Activated CD4-positive, alpha-beta T cell treated with anti-CD3 and anti-CD28 coated beads, Interleukin-2, amount 50 U/mL, for 4 hours (primary cell): ENCODE measurements around the gene MRPL42.
"Not testable (repeated sequence)": the region's sequence is repeated elsewhere in the genome, so short reads cannot be mapped to it uniquely, and the experiment has no call there.

ENCODE experiments used
- DNase-seq, 2 experiments: peaks; one replicate each; pipeline ENCODE4 v3.0.0-alpha.2; 2020

MRPL42 gene

GRCh38 chr12:93447555-93448290, 19.6 kb upstream of the MRPL42 start:
- DNase-seq = peak; percentile 7 to 20

GRCh38 chr12:93448796-93449195, 18.5 kb upstream of the MRPL42 start:
- DNase-seq = no peak

GRCh38 chr12:93449277-93449676, 18.0 kb upstream of the MRPL42 start:
- DNase-seq = no peak

- DNase-seq = no peak
These were observed 15.7 kb upstream of the MRPL42 start for GRCh38 chr12:93451423-93452158.

- no peak for DNase-seq
These were observed 13.7 kb upstream of the MRPL42 start for GRCh38 chr12:93453633-93454032.

GRCh38 chr12:93456077-93456476, 11.2 kb upstream of the MRPL42 start:
- DNase-seq = no peak

- DNase-seq = no peak
These were observed 8.2 kb upstream of the MRPL42 start for GRCh38 chr12:93459097-93459496.

GRCh38 chr12:93460003-93460402, 7.3 kb upstream of the MRPL42 start:
- no peak for DNase-seq

GRCh38 chr12:93460902-93461301, 6.4 kb upstream of the MRPL42 start:
- DNase-seq = no peak

GRCh38 chr12:93461503-93461902, 5.8 kb upstream of the MRPL42 start:
- DNase-seq = peak; percentile 8 to 26

GRCh38 chr12:93465841-93466240, 1.5 kb upstream of the MRPL42 start:
- no peak for DNase-seq

- no peak for DNase-seq
These were observed 526 bp upstream of the MRPL42 start for GRCh38 chr12:93466625-93467350.

- DNase-seq = no peak
These were observed 676 bp downstream of the MRPL42 start for GRCh38 chr12:93468008-93468371.

GRCh38 chr12:93469386-93469785, 2.1 kb downstream of the MRPL42 start:
- DNase-seq = no peak

GRCh38 chr12:93476555-93476954, 9.2 kb downstream of the MRPL42 start:
- DNase-seq = no peak

GRCh38 chr12:93482721-93483120, 15.4 kb downstream of the MRPL42 start:
- no peak for DNase-seq

GRCh38 chr12:93483151-93483807, 16.0 kb downstream of the MRPL42 start:
- no peak for DNase-seq

GRCh38 chr12:93484315-93484981, 17.1 kb downstream of the MRPL42 start:
- DNase-seq = no peak

GRCh38 chr12:93492808-93493207, 25.5 kb downstream of the MRPL42 start:
- DNase-seq = not testable (repeated sequence)

GRCh38 chr12:93494096-93494495, 26.8 kb downstream of the MRPL42 start:
- no peak for DNase-seq

- DNase-seq = no peak
These were observed 30.1 kb downstream of the MRPL42 start for GRCh38 chr12:93497456-93497855.

- not testable (repeated sequence) for DNase-seq
These were observed 31.5 kb downstream of the MRPL42 start for GRCh38 chr12:93498813-93499212.

- no peak for DNase-seq
These were observed 32.9 kb downstream of the MRPL42 start for GRCh38 chr12:93500201-93500600.
